ENCODE data around the gene SMARCB1. TPM values are rescaled to one million over a fixed set of nuclear protein-coding genes. Genes with fewer than 3 reads are reported as not detected.

SMARCB1 gene
- total RNA-seq, 1 experiment from 2014 or later, result 85.9 TPM

DNA sequence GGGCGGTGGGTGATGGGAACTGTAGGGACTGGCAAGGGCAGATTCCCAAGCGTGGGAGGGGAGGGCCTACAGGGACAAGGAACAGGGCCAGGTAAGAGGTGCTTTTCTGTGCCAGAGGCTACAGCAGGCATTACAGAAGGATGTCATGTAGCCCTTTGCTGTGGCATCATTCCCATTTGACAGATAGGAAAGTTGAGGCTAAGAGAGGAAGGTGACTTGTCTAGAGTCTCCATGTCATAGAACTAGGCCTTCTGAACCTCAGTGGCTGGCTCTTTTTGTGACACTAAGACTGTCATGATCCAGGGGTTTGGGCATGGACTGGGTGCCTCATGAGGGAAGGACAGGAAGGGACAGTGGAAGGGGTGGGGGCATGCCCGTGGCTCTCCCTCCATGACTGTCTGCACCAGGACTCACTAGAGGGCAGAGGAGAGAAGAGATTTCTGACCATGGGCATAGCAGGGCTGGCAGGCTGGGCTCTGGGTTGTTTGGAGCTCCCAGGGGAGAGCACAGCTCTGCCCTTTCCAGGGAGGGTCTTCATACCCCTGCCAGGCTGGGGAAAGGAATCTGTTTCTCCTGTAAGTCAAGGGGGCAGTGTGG, 10.9 kb upstream of the SMARCB1 start:
- no peaks in the 10 kb centered on the region for H3K9me3 ChIP-seq (ENCODE audit: low read length)
- no peaks in the 10 kb centered on the region for H3K79me2 ChIP-seq (ENCODE audit: low read length)
- H3K36me3 ChIP-seq (ENCODE audit: low read depth, low read length), result no peaks in the 10 kb centered on the region
- H3K9me2 ChIP-seq (replicated peaks; ENCODE audit: low read length), result no peaks in the 10 kb centered on the region
- no peak overlapping the region for H3K4me3 ChIP-seq (ENCODE audit: low read length)
- H3K27me3 ChIP-seq (ENCODE audit: low read length), result no peaks in the 10 kb centered on the region
- no TSS peak for BruUV-seq (replicated peaks)
- DNase-seq (no peak), ATAC-seq (no peak)
- TF ChIP-seq, protein P1, sequence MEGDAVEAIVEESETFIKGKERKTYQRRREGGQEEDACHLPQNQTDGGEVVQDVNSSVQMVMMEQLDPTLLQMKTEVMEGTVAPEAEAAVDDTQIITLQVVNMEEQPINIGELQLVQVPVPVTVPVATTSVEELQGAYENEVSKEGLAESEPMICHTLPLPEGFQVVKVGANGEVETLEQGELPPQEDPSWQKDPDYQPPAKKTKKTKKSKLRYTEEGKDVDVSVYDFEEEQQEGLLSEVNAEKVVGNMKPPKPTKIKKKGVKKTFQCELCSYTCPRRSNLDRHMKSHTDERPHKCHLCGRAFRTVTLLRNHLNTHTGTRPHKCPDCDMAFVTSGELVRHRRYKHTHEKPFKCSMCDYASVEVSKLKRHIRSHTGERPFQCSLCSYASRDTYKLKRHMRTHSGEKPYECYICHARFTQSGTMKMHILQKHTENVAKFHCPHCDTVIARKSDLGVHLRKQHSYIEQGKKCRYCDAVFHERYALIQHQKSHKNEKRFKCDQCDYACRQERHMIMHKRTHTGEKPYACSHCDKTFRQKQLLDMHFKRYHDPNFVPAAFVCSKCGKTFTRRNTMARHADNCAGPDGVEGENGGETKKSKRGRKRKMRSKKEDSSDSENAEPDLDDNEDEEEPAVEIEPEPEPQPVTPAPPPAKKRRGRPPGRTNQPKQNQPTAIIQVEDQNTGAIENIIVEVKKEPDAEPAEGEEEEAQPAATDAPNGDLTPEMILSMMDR (conservative IDR thresholded peaks at IDR 0.05; ENCODE audit: low read depth, low read length), result no peak
- TF ChIP-seq EZH2 (IDR thresholded peaks at IDR 0.05; ENCODE audit: low read length, unreplicated experiment), result no peak
- TF ChIP-seq EZH2phosphoT487 (IDR thresholded peaks at IDR 0.05; ENCODE audit: borderline replicate concordance, low read length), result no peak
- intact Hi-C loops (cut with micrococcal nuclease), result no loop called here
- no peaks in the 10 kb centered on the region; the same call in 1 of the 2 replicates for H3K4me1 ChIP-seq (ENCODE audit: insufficient read depth, low read length)
- no peak overlapping the region for H3K9ac ChIP-seq (ENCODE audit: low read length)
- H3F3A ChIP-seq (ENCODE audit: low read length, unreplicated experiment), result no peaks in the 10 kb centered on the region
- POLR2A ChIA-PET (ENCODE audit: unreplicated experiment), result interaction anchor here (0.6 kb wide), 1 partner anchor 81 kb away, joined by 3 read pairs; no protein-coding TSS in a partner anchor
- no peak overlapping the region for H3K27ac ChIP-seq (ENCODE audit: low read length)
- H2AFZ ChIP-seq (ENCODE audit: low read length), result no peak overlapping the region
- H3K4me2 ChIP-seq (ENCODE audit: low read length), result no peak overlapping the region
- CTCF ChIA-PET, result no interaction called here
- H4K20me1 ChIP-seq (ENCODE audit: low read length), result no peaks in the 10 kb centered on the region

DNA sequence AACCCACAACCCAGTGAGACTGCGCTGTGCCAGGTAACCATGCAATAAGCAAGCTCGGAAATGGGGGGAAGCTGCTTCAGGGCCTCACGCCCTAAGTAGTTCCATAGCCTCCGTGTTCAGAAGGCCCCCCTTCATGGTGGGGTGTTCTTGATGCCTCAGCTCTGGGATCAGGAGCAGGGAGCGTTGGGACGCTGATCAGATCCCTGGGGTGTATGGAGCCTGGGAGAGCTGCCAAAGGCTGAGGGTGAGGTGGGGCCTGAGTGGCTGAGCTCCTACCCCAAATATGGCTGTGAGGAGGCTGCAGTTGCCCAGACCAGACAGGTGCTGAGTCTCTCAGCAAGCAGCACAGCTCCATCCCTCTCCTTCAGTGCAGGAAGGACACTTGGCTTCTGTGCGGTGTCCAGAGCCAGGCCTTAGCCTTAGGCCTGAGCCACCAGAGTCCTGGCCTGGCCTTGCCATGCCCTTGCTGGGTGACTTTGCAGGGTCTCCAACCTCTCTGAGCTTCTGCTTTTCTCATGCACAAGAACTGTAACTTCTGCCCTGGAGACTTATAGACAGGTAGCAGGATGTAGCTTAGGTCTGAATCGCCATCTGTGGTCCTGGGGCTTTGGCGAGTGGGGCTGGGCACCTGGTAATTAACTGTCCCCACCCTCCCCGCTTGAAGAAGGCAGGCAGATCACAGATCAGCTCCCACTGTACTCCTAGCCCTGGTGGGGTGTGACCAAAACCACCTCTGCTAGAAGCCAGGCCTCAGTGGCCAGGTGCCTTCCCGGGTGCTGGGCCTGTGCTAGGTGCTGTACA, 8.8 kb upstream of the SMARCB1 start:
- H3K4me2 ChIP-seq (ENCODE audit: low read length), result no peak overlapping the region
- ChIA-PET POLR2A (ENCODE audit: unreplicated experiment) (no interaction called here), CTCF (no interaction called here)
- intact Hi-C loops (cut with micrococcal nuclease), result no loop called here
- ATAC-seq (no peak), DNase-seq (no peak)
- no peak overlapping the region for H3K4me3 ChIP-seq (ENCODE audit: low read length)
- no peaks in the 10 kb centered on the region for H3K27me3 ChIP-seq (ENCODE audit: low read length)
- H3K79me2 ChIP-seq (ENCODE audit: low read length), result no peaks in the 10 kb centered on the region
- H3K36me3 ChIP-seq (ENCODE audit: low read depth, low read length), result no peaks in the 10 kb centered on the region
- no peaks in the 10 kb centered on the region for H3F3A ChIP-seq (ENCODE audit: low read length, unreplicated experiment)
- H2AFZ ChIP-seq (ENCODE audit: low read length), result no peak overlapping the region
- H3K4me1 ChIP-seq (ENCODE audit: insufficient read depth, low read length), result peaks cover 9% of the 10 kb centered on the region; the same call in 1 of the 2 replicates
- no peak overlapping the region for H3K27ac ChIP-seq (ENCODE audit: low read length)
- no peaks in the 10 kb centered on the region for H3K9me2 ChIP-seq (replicated peaks; ENCODE audit: low read length)
- H3K9ac ChIP-seq (ENCODE audit: low read length), result no peak overlapping the region
- H3K9me3 ChIP-seq (ENCODE audit: low read length), result no peaks in the 10 kb centered on the region
- H4K20me1 ChIP-seq (ENCODE audit: low read length), result no peaks in the 10 kb centered on the region
- TF ChIP-seq EZH2phosphoT487 (IDR thresholded peaks at IDR 0.05; ENCODE audit: borderline replicate concordance, low read length), result no peak
- TF ChIP-seq, protein P1 (conservative IDR thresholded peaks at IDR 0.05; ENCODE audit: low read depth, low read length), result no peak
- TF ChIP-seq EZH2 (IDR thresholded peaks at IDR 0.05; ENCODE audit: low read length, unreplicated experiment), result no peak
- BruUV-seq (replicated peaks), result no TSS peak

DNA sequence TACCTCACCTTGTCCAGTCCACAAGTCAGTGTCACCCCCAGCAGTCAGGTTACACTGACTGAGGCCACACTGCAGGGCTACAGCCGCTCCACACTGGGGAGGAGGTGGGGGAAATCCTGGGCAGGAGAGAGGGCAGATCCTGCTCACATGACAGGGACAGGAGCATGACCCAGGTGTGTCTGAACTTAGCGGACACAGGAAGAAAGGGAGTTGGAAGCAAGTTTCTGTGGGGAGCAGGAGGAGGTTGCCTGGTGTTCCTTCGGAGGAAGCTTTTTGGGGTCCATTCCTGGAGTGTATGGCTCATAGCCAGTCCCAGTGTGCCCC, 8.2 kb upstream of the SMARCB1 start:
- no peak overlapping the region for H3K27ac ChIP-seq (ENCODE audit: low read length)
- ATAC-seq (no peak), DNase-seq (no peak)
- H4K20me1 ChIP-seq (ENCODE audit: low read length), result no peaks in the 10 kb centered on the region
- H2AFZ ChIP-seq (ENCODE audit: low read length), result no peak overlapping the region
- TF ChIP-seq EZH2 (IDR thresholded peaks at IDR 0.05; ENCODE audit: low read length, unreplicated experiment) (no peak), EZH2phosphoT487 (IDR thresholded peaks at IDR 0.05; ENCODE audit: borderline replicate concordance, low read length) (no peak)
- TF ChIP-seq, protein P1 (conservative IDR thresholded peaks at IDR 0.05; ENCODE audit: low read depth, low read length), result no peak
- H3K9me2 ChIP-seq (replicated peaks; ENCODE audit: low read length), result no peaks in the 10 kb centered on the region
- H3K4me3 ChIP-seq (ENCODE audit: low read length), result no peak overlapping the region
- H3F3A ChIP-seq (ENCODE audit: low read length, unreplicated experiment), result no peaks in the 10 kb centered on the region
- peaks cover 9% of the 10 kb centered on the region; the same call in 1 of the 2 replicates for H3K4me1 ChIP-seq (ENCODE audit: insufficient read depth, low read length)
- BruUV-seq (replicated peaks), result no TSS peak
- ChIA-PET CTCF (no interaction called here), POLR2A (ENCODE audit: unreplicated experiment) (no interaction called here)
- no peak overlapping the region for H3K9ac ChIP-seq (ENCODE audit: low read length)
- no peaks in the 10 kb centered on the region for H3K9me3 ChIP-seq (ENCODE audit: low read length)
- H3K27me3 ChIP-seq (ENCODE audit: low read length), result no peaks in the 10 kb centered on the region
- no peaks in the 10 kb centered on the region for H3K36me3 ChIP-seq (ENCODE audit: low read depth, low read length)
- intact Hi-C loops (cut with micrococcal nuclease), result no loop called here
- H3K4me2 ChIP-seq (ENCODE audit: low read length), result no peak overlapping the region
- no peaks in the 10 kb centered on the region for H3K79me2 ChIP-seq (ENCODE audit: low read length)

All from PC-3 (cell line).